GM18507 (cell line): ENCODE results near the gene SCAMP3.
A peak's percentile ranks its signal among the peaks of the same experiment; 100 is the strongest.

ENCODE experiments used
- DNase-seq: peaks from one replicate; pipeline ENCODE4 v3.0.0; 2011; ENCODE audit warnings: low read depth; ENCODE audit not compliant: insufficient read length; ENCODE audit errors: extremely low spot score
- FAIRE-seq: peaks from 2 replicates; lab custom pipeline; 2011; peaks lifted over from hg19 to GRCh38; lab: Jason Lieb, UNC

Gene SCAMP3

DNA sequence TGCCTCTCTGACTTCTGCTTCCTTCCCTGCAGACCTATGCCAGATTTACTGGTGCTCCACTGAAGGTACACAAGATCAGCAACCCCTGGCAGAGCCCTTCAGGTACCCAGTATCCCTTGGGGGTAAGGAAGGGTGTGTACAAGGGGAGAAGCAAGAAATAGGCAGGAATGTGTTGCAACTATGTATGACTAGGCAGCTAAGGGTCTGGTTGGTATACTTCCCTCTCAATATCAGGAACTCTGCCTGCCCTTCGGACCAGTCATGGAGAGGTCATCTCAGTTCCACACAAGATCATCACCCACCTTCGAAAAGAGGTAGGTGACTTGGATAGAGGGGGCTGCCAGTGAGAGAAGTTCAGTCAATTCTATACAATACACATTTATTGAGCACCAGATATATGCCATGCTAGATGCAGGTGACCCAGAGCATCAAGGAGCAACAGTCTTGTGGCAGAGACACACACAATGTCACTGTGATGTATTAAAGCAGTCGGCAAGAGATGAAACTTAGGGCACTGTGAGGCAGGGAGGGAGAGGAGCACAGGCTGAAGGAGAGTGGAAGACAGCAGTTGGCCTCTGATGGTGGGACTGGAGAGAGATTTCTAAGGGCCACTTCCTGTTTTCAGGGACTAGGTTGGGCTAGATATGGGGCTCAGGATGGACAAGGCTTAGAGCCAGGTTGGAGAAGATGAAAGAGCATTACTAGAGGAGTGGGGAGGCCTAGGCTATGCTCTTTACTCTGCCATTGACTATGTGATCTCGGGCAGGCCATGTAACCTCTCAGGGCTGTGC is 51.7 kb downstream of the SCAMP3 start:
- FAIRE-seq (no peak), DNase-seq (no peak)

DNA sequence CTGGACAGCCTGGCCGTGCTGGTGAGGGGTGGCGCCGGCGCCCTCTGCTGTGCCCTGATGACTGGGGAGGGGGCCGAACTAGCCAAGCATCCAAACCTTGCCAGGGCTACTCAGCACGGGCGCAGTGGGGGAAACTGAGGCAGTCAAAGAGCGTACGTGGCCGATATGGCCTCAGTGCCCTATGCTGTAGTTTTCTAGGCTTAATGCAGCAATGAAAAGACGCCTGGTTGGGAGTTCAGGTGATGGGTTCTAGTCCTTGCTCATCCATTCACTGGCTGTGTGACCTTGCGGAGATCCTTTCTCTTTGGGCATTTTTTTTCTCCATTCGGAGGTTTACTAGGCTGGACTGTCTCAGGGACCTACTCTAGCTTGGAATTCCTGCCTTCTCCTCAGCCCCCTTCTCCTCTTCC is 52.8 kb downstream of the SCAMP3 start:
- FAIRE-seq (no peak), DNase-seq (no peak)

DNA sequence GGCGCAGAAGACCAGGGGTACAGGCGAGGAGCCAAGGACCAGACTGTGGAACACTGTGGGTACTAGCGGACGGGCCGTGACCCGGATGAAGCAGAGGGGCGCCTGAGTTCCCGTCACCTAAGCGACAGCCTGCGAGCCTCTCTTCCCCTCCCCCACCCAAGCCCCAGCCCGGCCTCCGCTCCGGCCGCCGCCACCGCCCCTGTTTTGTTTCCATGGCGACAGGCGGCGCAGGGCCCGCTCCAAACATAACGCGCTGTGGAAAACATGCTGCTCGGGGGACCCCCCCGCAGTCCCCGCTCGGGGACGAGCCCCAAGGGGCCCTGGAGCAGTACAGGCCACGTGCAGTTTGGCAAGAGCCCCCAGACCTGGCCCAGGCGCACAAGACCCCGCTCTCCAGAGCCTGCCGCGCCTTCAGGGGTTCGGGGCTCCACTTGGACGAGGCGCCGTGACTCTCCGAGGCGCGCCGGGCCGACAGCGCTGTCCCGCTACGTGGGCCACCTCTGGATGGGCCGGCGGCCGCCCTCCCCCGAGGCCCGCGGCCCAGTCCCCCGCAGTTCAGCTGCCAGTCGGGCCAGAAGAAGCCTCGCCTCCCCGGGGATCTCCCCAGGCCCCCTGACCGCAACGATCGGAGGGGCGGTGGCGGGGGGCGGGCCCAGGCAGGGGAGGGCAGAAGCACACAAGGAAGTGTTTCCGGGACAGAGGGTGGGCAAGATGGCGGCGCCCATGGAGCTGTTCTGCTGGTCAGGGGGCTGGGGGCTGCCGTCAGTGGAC is 53.4 kb downstream of the SCAMP3 start, which contains the start of gene MTX1:
Gene MTX1 (plus strand): TSS at position 155 of the 771 bp plus-strand sequence. CDS start 110 bp downstream, at position 265.
- FAIRE-seq (peak; percentile 63), DNase-seq (no peak)

DNA sequence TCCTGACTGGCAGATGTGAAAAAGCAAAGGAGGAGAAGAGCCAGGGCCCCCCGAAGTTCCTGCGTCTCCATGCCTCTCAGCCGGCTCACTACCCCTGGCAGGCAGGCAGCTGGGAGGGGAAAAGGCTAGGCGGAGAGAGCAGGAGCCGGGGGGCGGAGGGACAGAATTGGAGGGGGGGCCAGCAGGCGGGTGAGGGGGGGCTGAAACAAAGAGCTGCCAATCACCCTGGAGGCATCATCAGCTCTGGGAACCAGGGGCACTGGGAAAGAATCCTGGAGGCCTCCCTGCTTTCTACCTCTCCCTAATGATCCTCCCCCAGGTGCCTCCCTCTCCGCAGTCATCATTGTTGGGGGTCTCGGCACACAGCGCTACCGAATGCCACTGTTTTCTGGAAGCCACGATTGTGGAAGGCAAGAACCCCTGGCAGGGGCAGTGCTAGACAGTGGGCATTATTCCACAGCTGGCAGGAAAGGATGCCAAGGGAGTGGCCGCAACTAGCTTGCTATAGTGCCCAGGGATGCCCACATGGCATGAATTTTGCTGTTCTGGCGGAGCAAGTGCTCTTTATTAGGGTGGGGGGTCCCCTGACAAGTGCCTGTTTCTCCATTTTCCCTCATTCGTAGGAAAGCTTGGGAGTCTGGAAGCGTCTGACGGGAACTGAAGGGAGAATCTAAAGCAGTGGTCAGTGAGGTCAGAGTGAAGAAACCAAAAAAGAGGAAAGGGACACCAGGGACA is 54.2 kb downstream of the SCAMP3 start, which contains the start of gene THBS3:
Gene THBS3 (minus strand): TSS at position 92 of the 735 bp plus-strand sequence. CDS start 21 bp downstream, at position 71.
- FAIRE-seq (no peak), DNase-seq (no peak)

DNA sequence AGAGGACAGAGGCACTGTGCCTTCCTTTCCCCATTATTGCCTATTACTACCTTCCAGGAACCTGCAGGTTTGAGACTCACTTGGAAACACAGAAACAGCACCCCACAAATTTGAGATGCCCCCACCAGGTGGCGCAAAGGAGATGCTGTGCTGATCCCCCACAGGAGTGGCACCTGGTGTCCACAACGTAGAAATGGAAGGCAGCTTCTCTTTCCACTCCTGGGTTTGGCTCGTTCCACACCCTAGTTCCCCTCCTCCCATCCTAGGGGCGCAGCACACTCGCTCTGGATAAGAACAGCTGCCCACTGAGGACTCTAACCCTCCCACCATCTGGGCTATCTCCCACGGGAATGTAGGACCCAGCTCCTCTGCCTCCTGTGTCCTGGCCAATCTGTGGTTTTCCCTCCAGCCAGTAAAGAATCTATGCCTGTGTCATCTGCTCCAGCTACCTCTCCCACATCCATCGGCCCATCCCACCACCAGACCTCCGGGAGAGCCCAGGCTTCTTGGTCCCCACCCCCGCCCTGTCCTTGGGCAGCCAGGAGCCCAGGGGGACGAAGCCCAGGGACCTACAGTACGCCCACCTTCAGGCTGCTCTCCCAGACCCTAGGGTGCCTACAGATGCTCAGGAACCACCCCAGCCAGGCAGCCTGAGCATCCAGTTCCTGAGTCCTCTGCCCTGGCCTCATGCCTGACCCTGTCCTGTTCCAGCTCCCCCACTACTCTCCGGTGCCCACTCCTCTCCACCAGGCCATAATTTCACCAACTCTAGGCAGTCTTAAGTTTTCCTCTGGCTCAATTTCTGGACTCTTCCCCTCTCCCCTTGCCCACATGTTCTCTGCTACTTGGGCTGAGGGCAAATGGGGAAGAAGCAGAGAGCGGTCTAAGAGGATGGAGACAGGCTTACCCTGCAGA is 55.0 kb downstream of the SCAMP3 start:
- peak; percentile 88 for FAIRE-seq
- DNase-seq: no peak
